ENCODE data around the gene STRBP.

DNA sequence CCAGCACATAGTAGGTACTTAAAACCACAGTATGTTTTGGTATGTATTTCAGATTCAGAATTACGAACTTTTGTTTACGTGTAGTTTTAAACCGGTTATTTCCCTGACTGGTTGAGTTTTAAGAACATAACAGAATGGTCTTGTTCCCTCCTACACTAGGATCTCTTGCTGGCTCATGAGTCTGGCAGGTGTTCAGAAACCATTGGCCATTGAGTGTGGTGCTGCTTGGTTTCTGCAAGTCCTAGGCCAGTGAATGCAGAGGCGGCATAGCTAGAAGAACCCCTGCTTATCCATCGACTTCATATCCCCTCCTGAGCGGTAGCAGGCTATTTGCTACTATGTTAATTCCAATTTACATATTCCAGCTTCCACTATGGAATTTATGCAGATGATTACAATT is 169.3 kb downstream of the STRBP start:
- no peak for TF ChIP-seq CTCF (IDR thresholded peaks at IDR 0.05)
- TF ChIP-seq POLR2A (IDR thresholded peaks at IDR 0.05), result no peak
- TF ChIP-seq EP300 (IDR thresholded peaks at IDR 0.05), result no peak
